ENCODE results near the gene FAM222A.

The FAM222A gene

GRCh38 chr12:109778684-109779083 is 65.1 kb downstream of the FAM222A start:
- Histone ChIP-seq H3K9me3 (ENCODE audit: control insufficient read depth in 1 of 2, low read length in 2 of 2) (peaks cover 4 to 8% of the 10 kb centered on the region in 2 donors), H3K36me3 (ENCODE audit: control insufficient read depth in 1 of 2, insufficient read depth in 2 of 2, low read length in 2 of 2) (no peaks in the 10 kb centered on the region), H3K27ac (ENCODE audit: low read length) (no peak overlapping the region), H3K27me3 (ENCODE audit: low read depth, low read length) (no peaks in the 10 kb centered on the region), H3K4me3 (ENCODE audit: low read depth in 1 of 2, low read length in 2 of 2) (no peak overlapping the region), H3K4me1 (ENCODE audit: control insufficient read depth in 1 of 2, insufficient read depth in 2 of 2, low read length in 2 of 2) (no peaks in the 10 kb centered on the region)

DNA sequence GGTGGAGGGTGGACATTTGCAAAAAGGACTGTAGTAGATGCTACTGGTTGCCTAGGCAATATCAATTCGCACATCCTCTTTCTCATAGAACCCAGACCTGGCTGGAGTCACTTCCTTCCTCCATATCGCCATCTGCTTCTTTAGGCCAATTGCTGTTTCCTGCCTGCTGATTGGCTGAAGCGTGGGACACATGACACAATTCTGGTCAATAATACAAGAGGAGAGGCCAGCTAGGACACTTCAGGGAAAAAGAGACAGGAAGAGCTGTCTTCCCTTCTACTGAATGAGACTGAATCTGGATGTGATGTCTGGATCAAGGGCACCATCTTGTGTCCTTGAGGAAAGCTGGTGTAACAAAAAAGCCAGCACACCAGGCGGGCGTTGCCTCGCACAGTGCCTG is 65.8 kb downstream of the FAM222A start:
- no peaks in the 10 kb centered on the region for H3K4me1 ChIP-seq (ENCODE audit: control insufficient read depth in 1 of 2, insufficient read depth in 2 of 2, low read length in 2 of 2)
- H3K36me3 ChIP-seq (ENCODE audit: control insufficient read depth in 1 of 2, insufficient read depth in 2 of 2, low read length in 2 of 2): no peaks in the 10 kb centered on the region
- no peak overlapping the region for H3K4me3 ChIP-seq (ENCODE audit: low read depth in 1 of 2, low read length in 2 of 2)
- H3K9me3 ChIP-seq (ENCODE audit: control insufficient read depth in 1 of 2, low read length in 2 of 2): peaks cover 4 to 8% of the 10 kb centered on the region in 2 donors
- no peak overlapping the region for H3K27ac ChIP-seq (ENCODE audit: low read length)
- H3K27me3 ChIP-seq (ENCODE audit: low read depth, low read length): no peaks in the 10 kb centered on the region

- Histone ChIP-seq H3K27me3 (ENCODE audit: low read depth, low read length) (no peaks in the 10 kb centered on the region), H3K27ac (ENCODE audit: low read length) (no peak overlapping the region), H3K36me3 (ENCODE audit: control insufficient read depth in 1 of 2, insufficient read depth in 2 of 2, low read length in 2 of 2) (no peaks in the 10 kb centered on the region), H3K4me3 (ENCODE audit: low read depth in 1 of 2, low read length in 2 of 2) (no peak overlapping the region), H3K4me1 (ENCODE audit: control insufficient read depth in 1 of 2, insufficient read depth in 2 of 2, low read length in 2 of 2) (no peaks in the 10 kb centered on the region), H3K9me3 (ENCODE audit: control insufficient read depth in 1 of 2, low read length in 2 of 2) (peaks cover 4 to 8% of the 10 kb centered on the region in 2 donors)
Observed at GRCh38 chr12:109781668-109782325, 68.2 kb downstream of the FAM222A start.

- peaks cover 4 to 8% of the 10 kb centered on the region in 2 donors for H3K9me3 ChIP-seq (ENCODE audit: control insufficient read depth in 1 of 2, low read length in 2 of 2)
- no peaks in the 10 kb centered on the region for H3K27me3 ChIP-seq (ENCODE audit: low read depth, low read length)
- no peak overlapping the region for H3K4me3 ChIP-seq (ENCODE audit: low read depth in 1 of 2, low read length in 2 of 2)
- H3K36me3 ChIP-seq (ENCODE audit: control insufficient read depth in 1 of 2, insufficient read depth in 2 of 2, low read length in 2 of 2): no peaks in the 10 kb centered on the region
- H3K4me1 ChIP-seq (ENCODE audit: control insufficient read depth in 1 of 2, insufficient read depth in 2 of 2, low read length in 2 of 2): no peaks in the 10 kb centered on the region
- H3K27ac ChIP-seq (ENCODE audit: low read length): no peak overlapping the region
Observed at GRCh38 chr12:109782326-109782703, 68.7 kb downstream of the FAM222A start.

- Histone ChIP-seq H3K27me3 (ENCODE audit: low read depth, low read length) (no peaks in the 10 kb centered on the region), H3K4me1 (ENCODE audit: control insufficient read depth in 1 of 2, insufficient read depth in 2 of 2, low read length in 2 of 2) (no peaks in the 10 kb centered on the region), H3K9me3 (ENCODE audit: control insufficient read depth in 1 of 2, low read length in 2 of 2) (peaks cover 4 to 8% of the 10 kb centered on the region in 2 donors), H3K27ac (ENCODE audit: low read length) (no peak overlapping the region), H3K36me3 (ENCODE audit: control insufficient read depth in 1 of 2, insufficient read depth in 2 of 2, low read length in 2 of 2) (no peaks in the 10 kb centered on the region), H3K4me3 (ENCODE audit: low read depth in 1 of 2, low read length in 2 of 2) (no peak overlapping the region)
Observed at GRCh38 chr12:109783135-109783964, 69.7 kb downstream of the FAM222A start.

GRCh38 chr12:109783965-109784244 is 70.3 kb downstream of the FAM222A start:
- no peaks in the 10 kb centered on the region for H3K27me3 ChIP-seq (ENCODE audit: low read depth, low read length)
- no peak overlapping the region for H3K27ac ChIP-seq (ENCODE audit: low read length)
- H3K4me1 ChIP-seq (ENCODE audit: control insufficient read depth in 1 of 2, insufficient read depth in 2 of 2, low read length in 2 of 2): no peaks in the 10 kb centered on the region
- no peak overlapping the region for H3K4me3 ChIP-seq (ENCODE audit: low read depth in 1 of 2, low read length in 2 of 2)
- H3K36me3 ChIP-seq (ENCODE audit: control insufficient read depth in 1 of 2, insufficient read depth in 2 of 2, low read length in 2 of 2): no peaks in the 10 kb centered on the region
- H3K9me3 ChIP-seq (ENCODE audit: control insufficient read depth in 1 of 2, low read length in 2 of 2): peaks cover 0 to 5% of the 10 kb centered on the region in 2 donors

DNA sequence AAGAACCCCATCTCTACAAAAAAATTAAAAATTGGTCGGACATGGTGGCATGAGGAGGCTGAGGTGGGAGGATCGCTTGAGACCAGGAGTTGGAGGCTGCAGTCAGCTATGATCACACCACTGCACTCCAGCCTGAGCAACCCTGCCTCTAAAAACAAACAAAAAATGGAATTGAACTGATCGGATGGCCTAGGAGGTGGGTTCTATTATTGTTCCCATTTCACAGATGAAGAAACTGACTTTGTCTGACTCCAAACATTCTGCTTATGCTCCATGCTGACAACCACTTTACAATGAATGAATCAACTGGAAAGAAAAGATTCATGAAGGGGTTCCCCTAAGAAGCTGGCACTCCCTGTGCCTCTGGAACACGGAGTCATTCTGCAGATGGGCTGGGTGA is 72.2 kb downstream of the FAM222A start:
- no peaks in the 10 kb centered on the region for H3K36me3 ChIP-seq (ENCODE audit: control insufficient read depth in 1 of 2, insufficient read depth in 2 of 2, low read length in 2 of 2)
- no peaks in the 10 kb centered on the region for H3K9me3 ChIP-seq (ENCODE audit: control insufficient read depth in 1 of 2, low read length in 2 of 2)
- H3K27me3 ChIP-seq (ENCODE audit: low read depth, low read length): no peaks in the 10 kb centered on the region
- H3K4me3 ChIP-seq (ENCODE audit: low read depth in 1 of 2, low read length in 2 of 2): no peak overlapping the region
- H3K27ac ChIP-seq (ENCODE audit: low read length): no peak overlapping the region
- H3K4me1 ChIP-seq (ENCODE audit: control insufficient read depth in 1 of 2, insufficient read depth in 2 of 2, low read length in 2 of 2): no peaks in the 10 kb centered on the region

GRCh38 chr12:109786799-109787198 is 73.2 kb downstream of the FAM222A start:
- no peak overlapping the region for H3K27ac ChIP-seq (ENCODE audit: low read length)
- H3K4me1 ChIP-seq (ENCODE audit: control insufficient read depth in 1 of 2, insufficient read depth in 2 of 2, low read length in 2 of 2): no peaks in the 10 kb centered on the region
- no peak overlapping the region for H3K4me3 ChIP-seq (ENCODE audit: low read depth in 1 of 2, low read length in 2 of 2)
- H3K27me3 ChIP-seq (ENCODE audit: low read depth, low read length): no peaks in the 10 kb centered on the region
- no peaks in the 10 kb centered on the region for H3K36me3 ChIP-seq (ENCODE audit: control insufficient read depth in 1 of 2, insufficient read depth in 2 of 2, low read length in 2 of 2)
- H3K9me3 ChIP-seq (ENCODE audit: control insufficient read depth in 1 of 2, low read length in 2 of 2): no peaks in the 10 kb centered on the region

GRCh38 chr12:109789526-109790048 is 76.0 kb downstream of the FAM222A start:
- Histone ChIP-seq H3K27ac (ENCODE audit: low read length) (no peak overlapping the region), H3K4me3 (ENCODE audit: low read depth in 1 of 2, low read length in 2 of 2) (no peak overlapping the region), H3K4me1 (ENCODE audit: control insufficient read depth in 1 of 2, insufficient read depth in 2 of 2, low read length in 2 of 2) (no peaks in the 10 kb centered on the region), H3K27me3 (ENCODE audit: low read depth, low read length) (no peaks in the 10 kb centered on the region), H3K9me3 (ENCODE audit: control insufficient read depth in 1 of 2, low read length in 2 of 2) (no peaks in the 10 kb centered on the region), H3K36me3 (ENCODE audit: control insufficient read depth in 1 of 2, insufficient read depth in 2 of 2, low read length in 2 of 2) (no peaks in the 10 kb centered on the region)

GRCh38 chr12:109792992-109793391 is 79.4 kb downstream of the FAM222A start:
- H3K36me3 ChIP-seq (ENCODE audit: control insufficient read depth in 1 of 2, insufficient read depth in 2 of 2, low read length in 2 of 2): no peaks in the 10 kb centered on the region
- H3K27me3 ChIP-seq (ENCODE audit: low read depth, low read length): no peaks in the 10 kb centered on the region
- H3K4me3 ChIP-seq (ENCODE audit: low read depth in 1 of 2, low read length in 2 of 2): no peak overlapping the region
- no peaks in the 10 kb centered on the region for H3K4me1 ChIP-seq (ENCODE audit: control insufficient read depth in 1 of 2, insufficient read depth in 2 of 2, low read length in 2 of 2)
- no peak overlapping the region for H3K27ac ChIP-seq (ENCODE audit: low read length)
- H3K9me3 ChIP-seq (ENCODE audit: control insufficient read depth in 1 of 2, low read length in 2 of 2): no peaks in the 10 kb centered on the region

- Histone ChIP-seq H3K27ac (ENCODE audit: low read length) (no peak overlapping the region), H3K4me3 (ENCODE audit: low read depth in 1 of 2, low read length in 2 of 2) (no peak overlapping the region), H3K27me3 (ENCODE audit: low read depth, low read length) (no peaks in the 10 kb centered on the region), H3K36me3 (ENCODE audit: control insufficient read depth in 1 of 2, insufficient read depth in 2 of 2, low read length in 2 of 2) (no peaks in the 10 kb centered on the region), H3K9me3 (ENCODE audit: control insufficient read depth in 1 of 2, low read length in 2 of 2) (no peaks in the 10 kb centered on the region), H3K4me1 (ENCODE audit: control insufficient read depth in 1 of 2, insufficient read depth in 2 of 2, low read length in 2 of 2) (no peaks in the 10 kb centered on the region)
Observed at GRCh38 chr12:109793411-109793810, 79.8 kb downstream of the FAM222A start.

Data from muscle layer of duodenum (tissue), 2 donors.